Limb (tissue), 2 donors: Measurements from ENCODE around the gene ARVCF.

ENCODE experiments used
- DNase-seq, 2 donors: peaks; one replicate each; pipeline ENCODE4 v3.0.0-alpha.2; 2016; ENCODE audit errors: extremely low spot score in 2 of 2

Gene ARVCF

GRCh38 chr22:19962246-19962908 lies 54.2 kb downstream of the ARVCF start:
- DNase-seq, result peak; percentile 61 to 79

- DNase-seq, result no peak
These were observed 54.8 kb downstream of the ARVCF start for GRCh38 chr22:19961868-19962245.

GRCh38 chr22:19961201-19961580 lies 55.4 kb downstream of the ARVCF start:
- no peak for DNase-seq

- DNase-seq, result no peak
These were observed 56.0 kb downstream of the ARVCF start for GRCh38 chr22:19960491-19961200.

GRCh38 chr22:19959587-19960490 lies 56.8 kb downstream of the ARVCF start:
- DNase-seq, result no peak

GRCh38 chr22:19959043-19959586 lies 57.5 kb downstream of the ARVCF start:
- peak; percentile 68 to 88 for DNase-seq

- no peak for DNase-seq
These were observed 58.3 kb downstream of the ARVCF start for GRCh38 chr22:19958083-19959042.

- no peak for DNase-seq
These were observed 59.2 kb downstream of the ARVCF start for GRCh38 chr22:19957445-19957844.

GRCh38 chr22:19955241-19956128 lies 61.1 kb downstream of the ARVCF start:
- peak in 1 of 2 donors; percentile 29 for DNase-seq

- DNase-seq, result no peak
These were observed 65.3 kb downstream of the ARVCF start for GRCh38 chr22:19951346-19951745.

GRCh38 chr22:19948057-19948760 lies 68.4 kb downstream of the ARVCF start:
- no peak for DNase-seq

GRCh38 chr22:19943082-19944026 lies 73.3 kb downstream of the ARVCF start:
- peak in 1 of 2 donors; percentile 68 for DNase-seq

- peak; percentile 61 to 63 for DNase-seq
These were observed 74.2 kb downstream of the ARVCF start for GRCh38 chr22:19942157-19943081.

- DNase-seq, result peak; percentile 40 to 85
These were observed 75.1 kb downstream of the ARVCF start, which contains the start of the genes COMT and TXNRD2 for GRCh38 chr22:19941365-19942082. Gene COMT, plus strand, starts transcription at chr22:19941772. Its CDS starts 20,755 bp downstream, at chr22:19962527. Gene TXNRD2, minus strand, starts transcription at chr22:19941818. Its CDS starts 15 bp downstream, at chr22:19941803.

GRCh38 chr22:19940536-19941364 lies 75.9 kb downstream of the ARVCF start:
- no peak for DNase-seq
